HG03457 (cell line): ENCODE data around the gene FHIT.
A peak's percentile ranks its signal among the peaks of the same experiment; 100 is the strongest.

ENCODE experiments used
- ATAC-seq: cut with Tn5 transposase; IDR thresholded peaks from one replicate; pipeline ENCODE4 v1.9.1; 2021; ENCODE audit warnings: moderate number of reproducible peaks; ENCODE audit not compliant: unreplicated experiment

FHIT gene

GRCh38 chr3:60036803-60037202 lies 1214.4 kb downstream of the FHIT start:
- no peak for ATAC-seq

DNA sequence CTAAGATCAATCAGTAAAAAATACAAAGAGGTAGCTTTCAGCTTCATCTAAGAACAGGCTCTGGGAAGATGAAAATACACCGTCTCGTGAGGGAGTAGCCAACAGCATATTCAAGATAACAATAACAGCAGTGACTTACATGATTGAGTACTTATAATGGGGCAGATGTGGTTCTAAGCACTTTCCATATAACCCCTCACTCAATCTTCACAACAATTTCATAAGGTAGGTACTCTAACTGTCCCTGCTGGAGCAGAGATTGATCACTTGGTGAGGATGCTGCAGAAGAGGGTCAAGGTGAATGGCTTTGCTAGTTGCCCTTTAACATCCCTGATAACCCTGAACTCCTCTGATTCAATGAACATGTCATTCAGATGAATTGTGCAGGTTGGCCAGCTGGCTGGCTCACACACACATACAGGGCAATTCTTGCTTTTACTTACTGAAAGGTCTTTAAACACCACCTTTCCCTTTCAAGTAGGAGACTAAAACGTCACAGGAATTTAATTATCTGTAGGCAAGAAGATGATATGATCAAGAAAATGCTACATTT lies 1217.3 kb downstream of the FHIT start:
- ATAC-seq: no peak

- no peak for ATAC-seq
These were observed 1220.3 kb downstream of the FHIT start for GRCh38 chr3:60030982-60031381.

DNA sequence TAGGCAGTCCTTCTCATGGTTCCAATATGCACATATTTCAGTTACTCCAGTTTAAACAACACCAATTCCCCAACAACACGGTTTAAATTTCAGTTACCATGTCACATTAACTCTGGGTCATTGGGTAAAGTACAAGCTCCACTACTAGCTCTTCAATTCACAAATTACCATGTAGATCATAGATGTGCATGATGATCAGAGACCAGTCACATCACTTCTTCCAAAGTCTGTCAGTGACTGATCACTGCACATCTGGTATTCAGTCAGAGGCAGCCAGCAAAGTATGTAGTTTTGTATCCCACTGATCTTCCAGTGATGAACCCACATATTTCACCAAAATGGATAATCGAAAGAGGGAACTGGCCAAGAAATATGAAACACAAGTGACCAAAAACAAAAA lies 1223.0 kb downstream of the FHIT start:
- no peak for ATAC-seq

DNA sequence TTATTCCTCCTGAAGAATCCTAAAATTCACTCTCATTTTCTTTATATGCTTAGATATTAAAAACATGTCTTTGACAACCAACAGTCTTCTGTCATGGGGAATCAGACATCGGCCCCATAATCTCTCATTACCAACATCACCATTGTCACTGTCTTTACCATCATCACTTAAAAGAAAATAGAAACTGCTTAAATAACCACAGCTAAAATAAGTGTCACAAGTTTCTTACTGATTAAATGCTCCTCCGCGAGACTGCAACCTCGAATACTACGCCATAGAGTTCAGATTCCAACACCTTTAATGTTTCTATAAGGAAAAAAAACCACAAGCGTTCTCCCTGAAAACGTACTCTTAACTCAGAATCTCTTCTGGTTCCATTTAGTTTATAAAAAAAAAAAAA lies 1223.9 kb downstream of the FHIT start:
- no peak for ATAC-seq

DNA sequence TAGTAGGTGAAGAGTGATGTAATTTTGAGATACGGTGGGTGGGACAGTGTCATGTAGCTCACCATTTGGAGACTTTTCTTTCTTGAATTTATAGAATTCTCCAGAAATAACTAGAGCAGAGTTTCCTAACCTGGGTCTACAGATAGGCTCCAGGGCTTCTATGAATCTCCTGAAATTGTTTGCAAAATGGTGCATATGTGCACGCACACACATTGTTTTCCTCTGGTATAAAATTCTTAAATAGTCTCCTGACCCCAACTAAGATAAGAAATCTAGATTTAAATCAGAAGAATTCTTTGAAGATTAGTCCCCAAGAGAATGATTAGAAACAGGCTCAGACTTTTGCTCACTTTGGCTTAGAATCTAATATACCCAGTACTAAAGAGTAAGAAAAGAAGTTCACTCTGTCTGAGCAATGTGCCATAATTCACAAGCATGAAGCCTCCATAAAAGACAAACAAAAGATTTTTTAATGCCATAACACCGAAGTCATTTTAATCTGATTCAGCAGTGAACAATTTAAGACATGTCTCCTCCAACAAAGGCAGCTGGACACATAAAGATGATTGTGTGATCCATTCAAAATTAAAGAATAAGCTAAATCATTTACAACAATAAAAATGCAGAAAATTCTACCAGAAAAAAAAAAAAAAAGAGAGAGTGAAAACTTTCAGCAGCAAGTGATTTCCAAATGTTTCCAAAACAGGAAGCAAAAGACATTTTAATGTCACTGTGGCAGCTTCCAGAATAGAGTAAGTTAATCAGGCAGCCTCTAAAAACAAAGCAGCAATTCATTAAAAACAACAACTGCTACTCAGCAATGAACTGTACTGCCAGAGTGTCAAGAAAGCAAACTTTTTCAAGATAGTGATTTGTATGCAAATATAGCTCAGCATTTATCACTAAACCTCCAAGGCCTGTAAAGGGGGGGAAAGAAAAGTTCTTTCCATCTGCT lies 1225.9 kb downstream of the FHIT start:
- no peak for ATAC-seq

DNA sequence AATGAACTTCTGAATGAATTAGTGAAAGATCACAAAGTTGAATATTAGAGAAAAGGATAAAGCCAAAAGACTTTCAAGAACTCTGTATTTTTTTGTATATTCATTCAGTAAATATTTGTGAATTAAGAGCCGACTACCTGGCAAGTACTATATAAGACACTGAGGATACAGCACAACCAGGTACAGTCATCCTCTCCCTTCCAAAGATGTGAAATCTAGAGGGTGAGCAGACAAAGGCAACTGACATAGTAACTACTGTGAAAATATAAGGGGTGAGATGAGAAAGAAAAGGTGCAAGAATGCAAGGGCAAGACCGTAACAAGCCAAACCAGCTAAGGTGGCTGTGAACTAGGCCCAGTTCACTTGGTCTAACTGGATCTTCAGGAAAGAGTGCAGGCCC lies 1226.9 kb downstream of the FHIT start:
- no peak for ATAC-seq

DNA sequence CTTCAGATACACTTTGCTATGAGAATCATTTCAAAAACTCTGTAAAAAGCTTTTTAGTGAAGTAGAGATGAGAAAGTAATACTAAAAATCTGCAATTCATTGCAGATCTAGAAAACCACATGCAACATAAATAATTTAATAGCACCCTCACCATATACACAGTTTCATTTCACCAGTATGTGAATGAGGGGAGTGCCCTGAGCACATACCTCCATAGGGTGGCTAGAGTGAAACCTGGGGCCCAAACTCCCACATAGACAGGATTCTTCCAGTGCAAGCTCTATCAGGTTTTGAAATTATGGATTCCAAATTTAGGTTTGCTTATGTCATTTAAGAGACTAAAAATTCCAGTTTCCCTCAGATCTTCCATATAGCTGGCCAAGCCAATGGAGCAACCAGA lies 1228.1 kb downstream of the FHIT start:
- ATAC-seq: no peak

- no peak for ATAC-seq
These were observed 1233.6 kb downstream of the FHIT start for GRCh38 chr3:60017631-60018030.

- ATAC-seq: no peak
These were observed 1236.1 kb downstream of the FHIT start for GRCh38 chr3:60015032-60015705.

DNA sequence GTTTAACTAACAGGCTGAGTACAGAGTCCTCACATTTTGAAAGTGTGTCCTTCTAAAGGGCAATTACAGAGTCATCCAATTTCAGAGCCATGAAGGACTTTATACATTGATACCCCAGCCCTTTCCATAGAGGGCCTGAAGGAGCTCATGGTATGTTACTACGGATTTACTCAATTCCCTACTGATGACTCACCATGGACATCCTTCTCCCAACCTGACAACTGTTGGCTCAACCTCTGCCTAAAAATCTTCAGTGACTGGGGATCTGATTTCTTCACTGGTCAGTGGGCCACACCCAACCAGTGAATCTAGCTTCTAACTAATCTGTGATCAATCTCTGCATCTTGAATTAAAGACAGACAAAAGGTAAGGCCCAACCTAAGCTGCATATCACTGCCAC lies 1238.0 kb downstream of the FHIT start:
- no peak for ATAC-seq

DNA sequence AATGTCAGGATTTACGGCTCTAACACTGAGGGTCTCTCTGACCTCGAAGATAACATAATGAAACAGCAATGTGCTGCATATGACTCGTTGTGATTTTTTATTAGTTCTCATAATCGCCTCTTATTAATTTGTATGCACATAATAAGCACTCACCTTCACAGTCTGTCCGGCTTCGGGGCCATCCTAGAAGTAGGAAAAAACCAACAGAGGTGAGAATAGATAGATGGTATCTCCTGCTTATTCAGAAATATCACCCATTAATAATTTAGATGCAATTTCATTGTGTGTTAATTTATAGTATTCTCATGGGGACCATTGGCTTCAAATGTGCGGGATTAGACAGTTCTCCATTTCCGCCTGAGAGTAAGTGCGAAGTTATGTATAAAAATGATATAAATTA lies 1240.0 kb downstream of the FHIT start:
- ATAC-seq: no peak

GRCh38 chr3:60010781-60011180 lies 1240.5 kb downstream of the FHIT start:
- ATAC-seq: peak; percentile 84

- ATAC-seq: no peak
These were observed 1241.2 kb downstream of the FHIT start for GRCh38 chr3:60009931-60010478.

DNA sequence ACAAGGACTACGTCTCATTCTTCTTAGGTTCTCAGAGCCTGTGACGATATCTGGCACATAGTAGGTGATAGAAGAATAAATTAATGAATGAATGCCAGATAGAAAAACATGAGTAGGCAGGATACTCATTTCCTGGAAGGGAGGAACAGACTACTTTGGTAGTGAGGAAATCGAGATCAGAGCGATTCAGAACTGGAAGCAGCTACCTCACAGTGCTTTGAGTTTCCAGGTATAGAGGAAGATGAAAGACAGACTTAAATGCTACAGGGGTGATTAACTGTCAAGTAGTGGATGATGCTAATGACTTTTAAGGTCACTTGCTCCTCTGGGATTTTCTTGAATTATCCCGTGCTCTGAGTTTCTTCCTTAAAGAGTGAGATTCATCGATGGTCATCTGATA lies 1249.9 kb downstream of the FHIT start:
- no peak for ATAC-seq

GRCh38 chr3:60000311-60001105 lies 1250.7 kb downstream of the FHIT start:
- no peak for ATAC-seq

- ATAC-seq: no peak
These were observed 1253.2 kb downstream of the FHIT start for GRCh38 chr3:59998058-59998457.

GRCh38 chr3:59997583-59997982 lies 1253.7 kb downstream of the FHIT start:
- ATAC-seq: no peak

GRCh38 chr3:59996056-59996455 lies 1255.2 kb downstream of the FHIT start:
- no peak for ATAC-seq

DNA sequence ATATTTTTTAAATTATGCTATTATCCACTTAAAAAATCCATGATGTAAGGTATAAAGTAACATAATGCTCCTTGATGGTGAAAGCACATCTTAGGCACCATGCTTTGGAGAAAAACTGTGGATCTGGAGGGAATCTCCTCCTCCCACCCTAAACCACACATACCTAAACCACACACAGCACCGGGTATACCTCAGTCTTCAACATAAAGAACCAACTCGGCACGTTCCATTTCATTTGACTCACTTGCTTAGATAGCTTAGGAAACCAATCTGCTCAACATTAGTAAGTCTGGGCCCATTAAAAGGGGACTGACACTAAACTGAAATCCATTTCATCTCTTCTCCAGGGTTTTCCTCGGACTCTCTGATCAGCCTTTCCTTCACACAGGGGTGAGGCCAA lies 1255.7 kb downstream of the FHIT start:
- ATAC-seq: no peak
